ENCODE measurements around the gene LUC7L3. TPM values are rescaled to one million over a fixed set of nuclear protein-coding genes. Genes with fewer than 3 reads are reported as not detected.
"Not testable (repeated sequence)": the region's sequence is repeated elsewhere in the genome, so short reads cannot be mapped to it uniquely, and the experiment has no call there.

LUC7L3 gene
- total RNA-seq, 4 donors from 2014 or later, result 80.8 to 114 (median 105) TPM

- no peak for DNase-seq (ENCODE audit: low spot score in 2 of 2)
- Histone ChIP-seq H3K36me3 (no peaks in the 10 kb centered on the region), H3K4me1 (no peaks in the 10 kb centered on the region), H3K9me3 (no peaks in the 10 kb centered on the region), H3K4me3 (no peak overlapping the region), H3K27me3 (no peaks in the 10 kb centered on the region), H3K27ac (no peak overlapping the region)
- TF ChIP-seq CTCF (IDR thresholded peaks at IDR 0.05) (no peak), POLR2A (IDR thresholded peaks at IDR 0.05) (no peak), EP300 (IDR thresholded peaks at IDR 0.05) (no peak)
- 91 to 93% methylated on average over 4 to 5 of the region's 7 CpGs for WGBS, 2 donors
Observed at GRCh38 chr17:50675627-50676026, 43.8 kb upstream of the LUC7L3 start.

DNA sequence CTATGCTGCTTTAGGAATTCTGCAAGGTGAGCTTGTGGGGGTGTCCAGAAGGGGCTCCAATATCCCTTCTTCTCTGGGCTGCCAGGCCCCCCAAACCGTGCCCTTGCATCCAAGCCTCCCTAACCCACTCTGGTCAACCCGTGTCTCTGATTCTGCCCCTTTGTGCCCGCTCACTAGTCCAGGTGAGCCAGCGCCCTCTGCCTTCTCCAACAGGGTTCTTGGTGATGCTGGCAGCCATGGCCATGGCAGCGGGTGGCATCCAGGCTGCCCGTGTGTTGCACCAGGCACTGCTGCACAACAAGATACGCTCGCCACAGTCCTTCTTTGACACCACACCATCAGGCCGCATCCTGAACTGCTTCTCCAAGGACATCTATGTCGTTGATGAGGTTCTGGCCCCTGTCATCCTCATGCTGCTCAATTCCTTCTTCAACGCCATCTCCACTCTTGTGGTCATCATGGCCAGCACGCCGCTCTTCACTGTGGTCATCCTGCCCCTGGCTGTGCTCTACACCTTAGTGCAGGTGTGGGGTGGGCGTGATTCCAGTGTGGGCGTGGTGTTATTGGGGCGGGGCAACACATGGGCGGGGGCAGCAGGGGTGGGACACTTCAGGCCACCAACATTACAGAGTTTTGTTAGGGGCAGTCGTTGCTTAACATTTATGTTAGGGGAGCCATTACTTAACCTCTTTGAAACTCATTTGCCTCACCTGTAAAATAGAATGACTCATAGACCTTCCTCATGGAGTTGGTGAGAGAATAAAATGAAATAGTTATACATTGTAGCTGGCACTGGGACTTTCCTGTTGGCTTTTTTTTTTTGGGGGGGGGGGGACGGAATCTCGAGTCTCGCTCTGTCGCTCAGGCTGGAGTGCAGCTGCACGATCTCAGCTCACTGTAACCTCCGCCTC is 43.1 kb upstream of the LUC7L3 start:
- DNase-seq (ENCODE audit: low spot score in 2 of 2), result no peak
- Histone ChIP-seq H3K9me3 (no peaks in the 10 kb centered on the region), H3K27me3 (no peaks in the 10 kb centered on the region), H3K4me1 (peaks cover 0 to under 1% (median 0%) of the 10 kb centered on the region in 4 donors), H3K27ac (no peak overlapping the region), H3K36me3 (no peaks in the 10 kb centered on the region), H3K4me3 (no peak overlapping the region)
- WGBS, 2 donors, result 90 to 91% methylated on average over 22 to 24 of the region's 24 CpGs
- TF ChIP-seq CTCF (IDR thresholded peaks at IDR 0.05) (no peak), EP300 (IDR thresholded peaks at IDR 0.05) (no peak), POLR2A (IDR thresholded peaks at IDR 0.05) (no peak)

DNA sequence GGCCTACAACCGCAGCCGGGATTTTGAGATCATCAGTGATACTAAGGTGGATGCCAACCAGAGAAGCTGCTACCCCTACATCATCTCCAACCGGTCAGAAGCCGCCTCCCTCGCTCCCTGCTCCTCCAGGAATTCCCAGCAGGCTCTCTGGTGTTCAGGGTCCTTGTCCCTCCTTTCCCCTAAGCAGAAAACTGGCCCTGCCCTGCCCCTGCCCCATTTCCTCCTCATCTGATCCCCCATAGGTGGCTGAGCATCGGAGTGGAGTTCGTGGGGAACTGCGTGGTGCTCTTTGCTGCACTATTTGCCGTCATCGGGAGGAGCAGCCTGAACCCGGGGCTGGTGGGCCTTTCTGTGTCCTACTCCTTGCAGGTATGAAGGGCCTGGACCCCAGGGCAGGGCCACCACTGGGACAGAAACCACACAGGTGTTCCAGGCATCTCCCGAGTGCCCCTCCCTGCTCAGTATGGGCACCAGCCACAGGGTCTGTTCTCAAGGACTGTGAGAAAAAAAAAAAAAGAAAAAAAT is 41.5 kb upstream of the LUC7L3 start:
- no peaks in the 10 kb centered on the region for H3K9me3 ChIP-seq
- WGBS, 2 donors, result 90 to 91% methylated on average over 12 of the region's 12 CpGs
- H3K27me3 ChIP-seq, result no peaks in the 10 kb centered on the region
- TF ChIP-seq EP300 (IDR thresholded peaks at IDR 0.05) (no peak), CTCF (IDR thresholded peaks at IDR 0.05) (no peak), POLR2A (IDR thresholded peaks at IDR 0.05) (no peak)
- DNase-seq (ENCODE audit: low spot score in 2 of 2), result no peak
- H3K4me3 ChIP-seq, result no peak overlapping the region
- no peak overlapping the region for H3K27ac ChIP-seq
- peaks cover 0 to 5% (median 0%) of the 10 kb centered on the region in 4 donors for H3K4me1 ChIP-seq
- no peaks in the 10 kb centered on the region for H3K36me3 ChIP-seq

GRCh38 chr17:50679008-50679544 is 40.3 kb upstream of the LUC7L3 start:
- no peak for DNase-seq (ENCODE audit: low spot score in 2 of 2)
- 85 to 91% methylated on average over 11 of the region's 11 CpGs for WGBS, 2 donors
- Histone ChIP-seq H3K4me3 (no peak overlapping the region), H3K27ac (no peak overlapping the region), H3K9me3 (no peaks in the 10 kb centered on the region), H3K4me1 (peaks cover 0 to 5% (median 0%) of the 10 kb centered on the region in 4 donors), H3K36me3 (no peaks in the 10 kb centered on the region), H3K27me3 (no peaks in the 10 kb centered on the region)
- TF ChIP-seq CTCF (IDR thresholded peaks at IDR 0.05), result no peak
- no peak for TF ChIP-seq POLR2A (IDR thresholded peaks at IDR 0.05)
- no peak for TF ChIP-seq EP300 (IDR thresholded peaks at IDR 0.05)

DNA sequence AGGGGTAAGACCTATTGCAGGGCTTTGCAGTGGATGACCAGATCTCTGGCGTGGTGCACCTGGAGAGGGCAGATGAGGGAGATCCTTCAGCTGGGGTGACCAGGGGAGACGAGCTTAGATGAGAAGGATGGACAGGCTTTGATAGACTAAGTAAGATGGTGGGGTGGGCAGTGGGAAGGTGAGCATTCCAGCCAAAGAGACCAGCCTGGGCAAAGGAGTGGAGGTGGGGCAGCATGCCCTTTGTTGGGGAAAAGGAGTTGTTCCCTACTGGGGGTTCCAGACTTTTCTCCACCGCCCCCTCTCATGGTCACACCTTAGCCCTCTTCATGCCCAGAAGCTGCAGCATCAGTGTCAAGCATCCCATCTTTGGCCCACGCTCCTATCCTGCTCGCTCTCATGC is 39.3 kb upstream of the LUC7L3 start:
- DNase-seq (ENCODE audit: low spot score in 2 of 2), result no peak
- Histone ChIP-seq H3K27me3 (no peaks in the 10 kb centered on the region), H3K4me1 (peaks cover 0 to 5% (median 0%) of the 10 kb centered on the region in 4 donors), H3K9me3 (no peaks in the 10 kb centered on the region), H3K36me3 (no peaks in the 10 kb centered on the region), H3K27ac (no peak overlapping the region), H3K4me3 (no peak overlapping the region)
- WGBS, 2 donors, result 93 to 97% methylated on average over 5 of the region's 5 CpGs
- TF ChIP-seq EP300 (IDR thresholded peaks at IDR 0.05) (no peak), POLR2A (IDR thresholded peaks at IDR 0.05) (no peak), CTCF (IDR thresholded peaks at IDR 0.05) (no peak)

GRCh38 chr17:50680543-50681262 is 38.7 kb upstream of the LUC7L3 start:
- not testable (repeated sequence) for H3K27ac ChIP-seq; H3K36me3 ChIP-seq; H3K9me3 ChIP-seq; DNase-seq (ENCODE audit: low spot score in 2 of 2); H3K4me1 ChIP-seq; H3K4me3 ChIP-seq; H3K27me3 ChIP-seq
- WGBS, 2 donors, result 69 to 72% methylated on average over 12 of the region's 12 CpGs
